ENCODE results near the gene MINDY4.

Gene MINDY4

DNA sequence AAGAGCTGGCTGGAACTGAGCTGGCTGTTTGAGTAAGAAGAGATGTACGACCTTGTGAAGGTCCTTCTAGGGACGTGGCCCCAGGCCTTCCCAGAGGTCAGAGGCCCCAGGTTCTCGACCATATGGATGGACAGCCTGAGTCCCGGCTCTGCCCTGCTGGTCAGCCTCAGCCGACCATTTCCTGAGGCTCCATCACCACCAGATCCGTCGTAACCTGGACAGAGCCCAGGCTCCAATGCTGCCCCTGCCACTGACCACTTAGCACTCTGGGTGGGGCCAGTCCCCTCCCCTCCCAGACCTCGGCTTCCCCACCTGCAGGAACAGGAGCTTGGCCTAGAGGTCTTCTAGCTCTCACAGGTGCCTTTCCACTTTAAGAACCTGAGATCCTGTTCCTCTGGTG lies 29.9 kb upstream of the MINDY4 start:
- DNase-seq (ENCODE audit: low spot score) (no peak), FAIRE-seq (no peak)

DNA sequence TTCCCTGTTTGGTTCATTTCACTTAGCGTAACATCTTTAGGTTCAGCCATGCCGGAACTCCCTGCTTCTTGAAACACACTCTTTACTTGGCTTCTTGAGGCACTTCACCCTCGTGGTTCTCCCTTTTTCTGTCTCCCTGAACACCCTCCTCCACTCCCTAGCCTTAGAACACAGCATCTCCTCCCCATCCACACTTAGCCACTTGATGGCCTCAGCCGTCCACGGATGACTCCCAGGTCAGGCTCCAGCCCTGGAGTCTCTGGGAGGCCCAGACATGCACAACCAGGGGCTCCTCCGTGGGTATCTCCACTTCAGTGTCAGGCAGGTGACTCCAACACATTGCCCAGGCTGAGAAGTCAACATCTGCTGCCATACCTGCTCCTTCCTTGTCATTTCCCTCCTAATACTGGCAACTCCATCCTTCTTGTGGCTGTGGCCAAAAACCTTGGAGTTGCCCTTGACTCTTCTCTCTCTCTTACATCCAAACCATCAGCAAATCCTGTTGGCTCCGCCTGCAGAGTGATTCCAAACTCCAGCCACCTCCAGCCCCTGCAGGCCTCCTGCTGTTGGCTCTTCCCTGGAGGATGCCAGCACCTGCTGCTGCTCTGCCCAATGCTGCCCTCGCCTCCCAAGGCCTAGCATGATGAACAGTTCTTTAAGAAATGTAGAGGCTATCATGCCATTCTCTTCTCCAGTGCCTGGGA lies 27.7 kb upstream of the MINDY4 start:
- FAIRE-seq (no peak), DNase-seq (ENCODE audit: low spot score) (no peak)

DNA sequence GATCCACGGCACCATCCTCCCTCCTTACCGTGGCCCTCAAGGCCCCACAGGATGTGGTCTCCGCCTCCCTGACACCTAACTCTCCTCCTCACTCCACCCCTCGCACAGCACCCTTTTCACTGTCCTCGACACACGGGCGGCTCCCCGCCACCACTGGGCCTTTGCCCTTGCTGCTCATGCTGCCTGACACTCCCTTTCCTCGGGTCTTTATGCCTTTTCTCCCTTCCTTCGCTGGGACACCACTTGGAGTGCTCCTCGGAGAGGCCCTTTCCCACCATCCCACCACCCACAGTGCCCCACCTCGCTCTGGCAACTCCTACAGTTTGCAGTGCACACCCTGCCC lies 27.2 kb upstream of the MINDY4 start:
- peak; percentile 20 for FAIRE-seq

DNA sequence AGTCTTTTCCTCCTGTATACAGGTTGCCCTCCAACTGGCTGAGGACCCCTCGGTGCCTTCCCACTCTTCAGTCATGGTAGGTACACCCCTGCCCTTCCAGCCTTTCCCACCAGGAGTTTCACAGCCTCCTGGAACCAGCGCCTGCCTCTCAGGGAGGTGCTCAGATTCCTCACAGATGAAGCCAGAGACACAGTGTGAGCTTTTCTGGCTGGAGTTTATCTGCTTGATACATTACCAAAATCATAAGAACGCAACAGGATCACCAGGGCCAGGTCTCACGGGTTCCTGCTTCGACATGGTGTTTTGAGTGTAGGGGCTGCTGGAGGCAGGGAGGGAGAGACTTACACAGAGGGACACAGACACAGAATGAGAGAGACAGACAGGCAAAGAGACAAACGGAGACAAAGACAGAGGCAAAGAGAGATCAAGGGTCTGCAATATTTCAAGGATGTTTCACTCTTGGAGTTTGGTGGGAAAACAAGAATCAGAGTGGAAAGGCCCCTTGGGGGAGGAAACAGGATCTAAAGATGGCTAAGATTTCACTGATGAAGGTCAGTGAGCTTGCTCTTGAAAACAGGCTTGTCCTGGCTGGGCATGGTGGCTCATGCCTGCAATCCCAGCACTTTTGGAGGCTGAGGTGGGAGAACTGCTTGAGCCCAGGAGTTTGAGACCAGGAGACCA lies 25.8 kb upstream of the MINDY4 start:
- FAIRE-seq: no peak
- no peak for DNase-seq (ENCODE audit: low spot score)

More for the DNA sequence above, 27.2 kb upstream of the MINDY4 start:
- DNase-seq (ENCODE audit: low spot score): no peak

DNA sequence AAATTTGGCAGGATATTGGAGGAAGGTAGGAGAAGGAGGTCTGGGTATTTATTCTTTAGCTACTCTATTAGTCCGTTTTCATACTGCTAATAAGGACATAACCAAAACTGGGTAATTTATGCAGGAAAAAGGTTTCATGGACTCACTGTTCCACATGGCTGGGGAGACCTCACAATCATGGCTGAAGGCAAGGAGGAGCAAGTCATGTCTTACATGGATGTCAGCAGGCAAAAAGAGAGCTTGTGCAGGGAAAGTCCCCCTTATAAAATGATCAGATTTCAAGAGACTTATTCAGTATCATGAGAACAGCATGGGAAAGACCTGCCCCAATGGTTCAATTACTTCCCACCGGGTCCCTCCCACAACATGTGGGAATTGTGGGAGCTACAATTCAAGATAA lies 21.2 kb upstream of the MINDY4 start:
- FAIRE-seq: no peak
- DNase-seq (ENCODE audit: low spot score): no peak

DNA sequence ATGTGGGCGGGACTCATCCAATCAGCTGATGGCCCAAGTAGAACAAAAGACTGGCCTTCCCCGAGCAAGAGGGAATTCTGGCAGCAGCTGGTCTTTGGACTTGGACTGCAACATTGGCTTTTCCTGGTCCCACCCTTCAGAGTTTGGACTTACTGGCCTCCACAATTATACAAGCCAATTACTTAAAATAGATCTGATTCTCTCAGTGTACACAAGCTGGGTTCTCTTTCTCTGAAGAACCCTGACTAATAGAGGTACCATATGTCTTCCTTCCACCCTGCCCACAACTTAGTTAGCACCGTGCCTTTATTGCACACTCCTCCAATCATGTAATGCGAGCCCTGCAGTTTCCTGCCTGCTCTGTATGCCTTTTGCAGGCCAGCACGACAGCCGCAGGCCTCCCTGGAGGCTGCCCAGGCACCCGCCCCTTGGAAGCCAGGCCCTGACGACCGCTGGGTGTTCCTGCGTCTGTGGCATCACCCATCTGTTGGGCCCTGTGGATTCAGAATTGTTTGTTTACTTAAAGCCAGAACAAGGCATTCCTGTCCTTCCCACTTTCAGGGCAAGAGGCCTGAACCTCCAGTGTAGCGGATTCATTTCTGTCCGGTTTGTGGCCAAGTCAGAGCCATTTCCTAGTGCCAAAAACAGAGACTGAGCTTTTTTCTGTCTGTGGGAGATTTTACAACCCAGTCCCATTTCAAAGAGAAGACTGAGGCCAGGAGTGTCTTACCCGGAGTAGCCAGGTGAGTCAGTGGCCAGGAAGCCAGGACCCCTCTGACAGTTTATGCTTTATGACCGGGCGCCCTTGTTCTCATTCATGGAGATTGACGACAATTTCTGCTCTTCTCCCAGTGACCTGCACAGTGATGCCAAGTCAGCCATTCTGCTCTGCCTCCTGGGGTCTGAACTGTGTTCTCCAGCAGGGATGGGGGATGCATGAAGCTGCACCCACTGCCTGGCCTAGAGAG lies 20.2 kb upstream of the MINDY4 start:
- FAIRE-seq (peak; percentile 46), DNase-seq (ENCODE audit: low spot score) (peak; percentile 81)

DNA sequence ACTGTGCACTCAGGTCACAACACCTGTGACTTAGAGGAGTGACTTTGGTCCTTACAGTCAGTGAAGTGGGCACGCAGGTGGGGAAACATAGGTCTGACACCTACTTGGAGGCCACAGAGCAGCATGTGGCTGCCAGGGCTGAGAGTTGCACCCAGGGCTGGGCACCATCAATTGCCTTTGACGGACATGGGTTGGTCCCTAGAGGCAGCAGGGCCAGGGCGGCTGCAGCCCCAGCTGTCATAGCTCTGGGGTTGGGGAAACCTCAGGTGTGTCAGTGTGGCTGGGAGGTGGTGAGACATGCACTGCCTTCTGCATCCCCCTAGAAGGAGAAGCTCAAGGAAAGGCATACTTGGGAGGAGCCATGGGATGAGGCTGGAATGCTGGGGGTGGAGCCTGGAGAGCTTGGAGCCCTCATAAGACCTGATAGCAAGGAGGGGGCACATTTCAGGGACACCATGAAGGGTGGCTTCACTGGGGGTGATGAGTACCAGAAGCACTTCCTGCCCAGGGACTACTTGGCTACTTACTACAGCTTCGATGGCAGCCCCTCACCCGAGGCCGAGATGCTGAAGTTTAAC lies 19.4 kb upstream of the MINDY4 start, which contains the start of gene INMT:
Gene INMT, plus strand, starts transcription at position 440 of the 578 bp plus-strand sequence. Its CDS starts 16 bp downstream, at position 456.
- peak; percentile 66 for FAIRE-seq
- no peak for DNase-seq (ENCODE audit: low spot score)

DNA sequence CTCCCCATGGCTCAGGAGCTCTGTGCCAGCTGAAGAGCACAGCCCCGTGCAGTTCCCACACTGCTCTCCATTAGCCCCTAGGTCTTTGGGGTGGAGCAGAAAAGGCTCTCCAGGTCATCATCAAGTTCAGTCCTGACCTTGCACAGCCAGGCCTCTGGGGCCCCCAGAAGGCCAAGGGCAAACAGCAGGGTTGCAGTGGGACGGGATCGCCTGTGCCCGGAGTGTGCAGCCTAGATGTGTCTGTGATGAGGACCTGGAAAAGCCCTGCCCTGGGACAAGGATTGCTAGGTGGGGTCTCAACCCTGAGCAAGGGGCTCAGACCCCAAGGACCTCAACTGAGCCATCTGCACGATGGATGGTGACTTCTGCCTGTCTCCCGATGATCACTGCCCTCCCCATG lies 18.7 kb upstream of the MINDY4 start:
- FAIRE-seq (peak; percentile 46), DNase-seq (ENCODE audit: low spot score) (no peak)

DNA sequence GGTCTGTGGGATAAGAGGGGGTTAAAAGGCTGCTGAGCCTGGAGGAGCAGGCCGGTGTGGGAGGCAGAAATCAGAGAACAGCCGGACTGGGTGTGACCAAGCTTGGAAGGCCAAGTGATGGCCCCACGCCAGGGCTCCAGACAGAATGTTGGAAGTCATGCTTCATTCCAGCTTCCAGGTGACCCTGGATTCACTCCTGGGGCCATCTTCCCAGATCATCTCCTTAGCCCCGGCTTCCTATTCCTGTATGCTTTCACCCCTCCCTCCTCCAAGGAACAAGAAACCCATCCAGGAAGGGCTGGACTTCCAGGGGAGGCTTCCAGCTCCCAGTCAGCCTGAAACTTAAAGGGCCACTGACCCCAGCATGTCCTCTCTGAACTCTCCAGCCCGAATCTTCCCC lies 18.2 kb upstream of the MINDY4 start:
- FAIRE-seq: no peak
- no peak for DNase-seq (ENCODE audit: low spot score)

DNA sequence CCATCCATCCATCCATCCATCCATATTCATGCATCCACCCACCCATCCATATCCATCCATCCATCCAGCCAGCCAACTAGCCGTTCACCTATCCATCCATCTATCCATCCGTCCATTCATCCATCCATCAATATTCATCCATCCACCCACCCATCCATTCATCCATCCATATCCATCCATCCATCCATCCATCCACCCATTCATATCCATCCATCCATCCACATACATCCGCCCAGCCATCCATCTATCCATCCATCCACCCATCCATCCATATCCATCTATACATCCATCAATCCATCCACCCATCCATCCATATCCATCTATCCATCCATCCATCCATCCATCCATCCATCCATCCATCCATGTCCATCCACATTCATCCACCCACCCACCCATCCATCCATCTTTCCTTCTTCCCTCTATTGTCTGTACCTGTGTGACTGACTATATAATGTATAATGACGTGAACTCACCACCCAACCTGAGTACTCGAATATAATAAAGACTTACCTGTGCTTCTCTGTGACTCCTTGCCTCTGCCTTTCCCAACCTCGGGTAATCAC lies 16.8 kb upstream of the MINDY4 start:
- DNase-seq (ENCODE audit: low spot score) (no peak), FAIRE-seq (peak; percentile 96)

DNA sequence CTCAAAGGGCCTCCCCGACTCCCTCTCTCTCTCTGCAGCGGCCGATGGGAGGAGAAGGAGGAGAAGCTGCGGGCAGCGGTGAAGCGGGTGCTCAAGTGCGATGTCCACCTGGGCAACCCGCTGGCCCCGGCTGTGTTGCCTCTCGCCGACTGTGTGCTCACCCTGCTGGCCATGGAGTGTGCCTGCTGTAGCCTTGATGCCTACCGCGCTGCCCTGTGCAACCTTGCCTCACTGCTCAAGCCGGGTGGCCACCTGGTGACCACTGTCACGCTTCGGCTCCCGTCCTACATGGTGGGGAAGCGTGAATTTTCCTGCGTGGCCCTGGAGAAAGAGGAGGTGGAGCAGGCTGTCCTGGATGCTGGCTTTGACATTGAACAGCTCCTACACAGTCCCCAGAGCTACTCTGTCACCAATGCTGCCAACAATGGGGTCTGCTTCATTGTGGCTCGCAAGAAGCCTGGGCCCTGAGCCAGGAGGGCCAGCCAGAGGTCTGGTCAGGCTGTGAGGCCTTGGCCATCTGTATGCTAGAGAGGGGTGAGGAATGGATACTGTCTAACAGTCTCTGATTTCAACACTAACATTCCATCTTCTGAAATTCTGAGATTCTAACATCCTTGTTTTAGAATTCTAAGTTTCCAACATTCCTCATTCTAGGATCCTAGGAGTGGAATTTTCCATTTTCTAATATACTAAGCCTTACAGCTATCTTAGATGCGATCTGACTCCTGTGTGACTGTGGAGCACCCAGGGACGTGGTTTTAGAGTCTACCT lies 15.6 kb upstream of the MINDY4 start:
- no peak for DNase-seq (ENCODE audit: low spot score)
- peak; percentile 81 for FAIRE-seq

DNA sequence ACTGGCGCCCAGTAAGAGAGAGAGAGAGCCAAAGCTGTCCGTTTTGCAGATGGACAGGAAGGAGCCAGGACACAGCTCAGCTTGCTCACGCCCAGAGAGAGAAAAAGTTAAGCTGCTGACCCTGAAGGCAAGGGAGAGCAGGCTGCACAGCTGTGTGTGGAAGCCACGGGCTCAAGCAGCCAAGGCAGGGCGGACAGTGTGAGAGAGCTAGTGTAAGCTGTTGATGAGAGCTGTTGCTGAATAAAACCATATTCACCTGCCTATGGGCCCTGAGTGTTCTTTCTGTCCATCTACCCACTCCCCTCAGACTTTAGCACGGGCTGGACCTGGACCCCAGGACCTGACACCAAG lies 13.9 kb upstream of the MINDY4 start:
- DNase-seq (ENCODE audit: low spot score) (no peak), FAIRE-seq (no peak)

DNA sequence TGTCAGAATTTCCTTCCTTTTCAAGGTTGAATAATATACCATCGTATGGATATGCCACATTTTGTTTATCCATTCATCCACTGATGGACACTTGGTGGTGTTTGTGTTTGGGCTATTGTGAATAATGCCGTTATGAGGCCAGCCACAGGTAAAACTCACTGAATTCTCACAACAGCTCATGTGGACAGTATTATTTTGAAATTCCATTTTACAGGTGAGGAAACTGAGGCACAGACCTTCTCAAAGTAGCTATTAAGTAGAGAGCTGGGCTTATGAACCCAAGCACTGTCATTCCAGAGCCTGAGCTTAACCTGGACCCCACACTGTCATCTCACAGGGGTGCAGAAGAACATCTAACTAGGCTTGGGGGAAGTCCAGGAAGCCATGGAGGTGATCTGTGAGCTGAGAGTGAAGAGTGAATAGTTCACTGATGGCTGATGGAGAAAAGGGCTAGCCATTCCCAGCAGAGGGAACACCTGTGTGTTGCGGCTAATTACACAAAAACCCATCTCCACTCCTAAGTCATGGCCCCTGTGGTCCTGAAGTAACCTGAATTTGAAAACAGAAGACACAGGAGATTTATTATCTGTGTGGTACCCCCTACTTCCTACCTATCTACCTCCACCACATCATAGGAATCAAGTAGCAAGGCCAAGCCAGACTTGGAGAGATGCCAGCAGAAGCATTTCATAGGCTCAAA lies 10.6 kb upstream of the MINDY4 start:
- no peak for DNase-seq (ENCODE audit: low spot score)
- FAIRE-seq: no peak

DNA sequence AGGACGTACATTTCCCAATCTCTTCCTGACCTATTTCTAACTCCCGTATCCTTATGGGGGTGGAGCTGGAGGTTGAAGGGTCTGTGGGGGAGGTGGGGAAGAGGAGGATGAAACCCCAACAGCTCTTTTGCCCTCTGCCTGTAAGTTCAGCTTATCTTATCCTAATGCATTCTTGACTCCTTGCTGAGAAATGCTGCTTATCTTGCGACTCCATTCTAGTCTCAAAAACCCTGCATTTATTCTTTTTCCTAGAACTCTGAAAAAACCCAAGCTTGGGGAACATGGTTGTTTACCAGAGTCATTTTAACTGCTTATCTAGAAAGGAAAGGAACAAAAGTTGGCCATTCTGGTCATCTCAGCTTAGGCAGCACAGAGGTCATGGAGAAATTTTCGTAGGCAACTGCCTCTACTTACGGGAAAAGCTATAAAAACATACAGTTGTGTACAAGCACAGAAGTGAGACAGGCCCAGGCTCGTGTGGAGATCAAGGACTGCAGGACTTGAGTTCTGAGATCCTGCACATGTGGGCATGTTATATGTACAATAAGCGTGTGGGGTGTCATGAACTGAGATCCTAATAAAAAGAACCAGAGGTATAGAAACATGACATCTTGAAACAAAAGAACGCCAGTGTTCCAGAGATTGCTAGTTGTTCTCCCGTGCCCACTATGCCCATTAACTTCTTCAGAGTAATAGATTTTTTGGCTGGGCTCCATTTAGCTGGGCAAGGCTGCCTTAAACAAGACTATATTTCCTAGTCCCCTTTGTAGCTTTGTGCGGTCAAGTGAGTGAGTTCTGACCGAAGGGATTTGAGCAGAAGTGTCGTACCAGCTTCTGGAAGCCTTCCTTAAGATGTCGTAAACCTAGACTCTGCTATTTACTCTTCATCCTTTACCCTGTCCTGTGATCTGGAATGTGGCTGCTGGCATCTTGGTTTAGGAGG lies 9.7 kb upstream of the MINDY4 start:
- DNase-seq (ENCODE audit: low spot score) (no peak), FAIRE-seq (no peak)

DNA sequence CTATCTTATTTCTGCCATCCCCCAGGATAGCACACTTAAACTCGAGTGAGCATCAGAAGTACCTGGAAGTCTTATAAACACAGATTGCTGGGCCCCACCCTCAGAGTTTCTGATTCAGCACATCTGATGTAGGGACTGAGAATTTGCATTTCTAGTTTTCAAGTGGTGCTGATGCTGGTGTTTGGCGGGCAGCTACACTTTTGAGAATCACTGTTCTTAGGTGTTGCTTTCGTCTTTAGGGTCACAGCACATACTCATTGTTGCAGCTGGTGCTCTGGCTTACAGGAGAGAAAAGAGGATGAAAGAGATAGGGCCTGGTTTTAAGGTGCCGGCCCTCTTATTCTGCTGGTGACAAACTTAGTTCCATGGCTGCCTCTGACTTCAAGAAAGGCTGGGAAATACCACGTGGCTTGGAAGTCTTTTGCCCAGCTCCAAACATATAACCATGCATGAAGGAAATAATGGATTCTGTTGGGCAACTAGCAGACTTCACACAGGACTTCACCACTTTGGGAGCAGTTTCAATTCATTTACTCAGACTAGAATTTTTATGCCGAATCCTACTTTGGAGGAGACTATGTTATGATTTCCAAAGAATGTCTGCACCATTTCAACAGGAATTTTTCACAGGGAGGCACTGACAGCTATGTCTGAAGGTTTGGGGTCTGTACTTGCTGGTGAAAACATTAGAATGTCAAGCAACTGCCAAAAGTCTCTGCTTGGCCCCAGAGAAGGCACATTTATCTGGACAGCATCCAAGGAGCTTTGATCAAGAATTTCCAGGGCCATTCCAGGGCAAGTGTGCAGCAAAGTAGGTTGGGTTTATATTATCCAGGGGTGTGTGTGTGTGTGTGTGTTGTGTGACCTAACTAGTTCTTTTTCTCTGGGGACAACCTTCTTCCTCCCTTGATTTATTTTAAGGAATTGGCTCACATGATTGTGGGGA lies 6.9 kb upstream of the MINDY4 start:
- FAIRE-seq: no peak
- DNase-seq (ENCODE audit: low spot score): no peak

DNA sequence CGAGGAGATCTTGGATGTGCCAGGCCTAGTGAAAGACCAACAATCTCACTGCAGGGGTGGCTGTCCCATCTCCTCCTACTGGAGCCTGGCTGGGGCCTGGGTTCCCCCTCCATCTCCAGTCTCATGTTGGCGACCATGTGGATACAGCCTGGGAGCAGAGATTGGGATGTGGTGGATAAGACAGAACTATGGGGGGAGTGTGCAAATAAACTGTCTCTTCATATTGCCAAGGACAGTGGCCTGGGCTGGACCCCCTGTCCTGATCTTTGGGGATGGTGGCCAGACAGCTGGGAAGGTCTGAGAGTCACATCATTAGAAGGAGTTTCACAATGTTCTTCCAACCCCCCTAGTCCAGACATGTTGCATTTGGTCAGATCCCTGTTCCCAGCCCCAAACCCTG lies 5.8 kb upstream of the MINDY4 start:
- FAIRE-seq: peak; percentile 13
- DNase-seq (ENCODE audit: low spot score): no peak

DNA sequence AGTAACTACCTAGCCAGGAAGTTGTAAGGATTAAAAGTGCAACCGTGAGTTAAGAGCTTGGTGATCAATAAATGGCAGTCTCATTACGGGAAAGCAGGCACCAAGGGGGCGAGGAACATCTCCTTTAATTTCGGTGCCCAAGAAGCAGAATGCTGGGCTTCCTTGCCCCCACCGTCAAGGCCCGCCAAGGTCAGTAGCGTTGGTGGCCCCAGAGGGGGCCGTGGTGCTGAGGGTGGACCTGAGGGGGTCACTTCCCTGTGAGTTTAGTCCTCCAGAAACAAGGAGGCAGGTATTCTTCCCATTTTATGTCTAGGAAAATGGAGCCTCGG lies 408 bp upstream of the MINDY4 start:
- FAIRE-seq (no peak), DNase-seq (ENCODE audit: low spot score) (no peak)

DNA sequence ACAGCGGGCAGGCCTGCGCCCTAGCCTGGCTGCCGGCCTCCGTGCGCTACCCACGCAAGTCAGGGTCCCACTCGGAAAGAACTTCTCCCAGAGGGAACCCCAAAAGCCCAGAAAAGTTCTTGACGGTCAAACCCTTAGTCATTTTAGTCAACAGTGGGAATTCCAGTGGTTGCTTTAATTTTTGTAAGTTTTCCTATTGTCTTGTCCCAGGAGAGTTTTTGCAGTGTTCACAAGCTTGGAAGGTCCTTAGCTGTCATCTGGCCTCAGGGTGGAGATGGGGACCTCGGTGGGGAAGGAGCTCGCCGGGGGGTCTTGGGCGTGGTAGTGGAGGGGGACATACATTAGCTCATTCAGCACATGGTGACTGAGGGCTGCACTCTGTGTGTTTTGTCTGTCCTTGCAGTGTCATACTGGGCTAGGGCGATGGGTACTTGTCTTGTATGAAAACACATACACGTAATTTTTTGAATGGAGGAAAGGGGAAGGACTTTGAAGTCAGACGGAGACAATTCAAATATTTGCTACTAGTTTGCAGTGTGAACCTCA lies 736 bp downstream of the MINDY4 start:
- DNase-seq (ENCODE audit: low spot score) (no peak), FAIRE-seq (no peak)

Measured in urothelium cell line (cell line).